NCI-H128 (cell line): ENCODE results near the gene PLET1.
"Not testable (repeated sequence)": the region's sequence is repeated elsewhere in the genome, so short reads cannot be mapped to it uniquely, and the experiment has no call there.

ENCODE experiments used
- DNase-seq: peaks from one replicate; lab custom pipeline; 2025; ENCODE audit not compliant: unreplicated experiment; lab: John Stamatoyannopoulos, UW

The PLET1 gene

GRCh38 chr11:112213753-112214152, 46.9 kb downstream of the PLET1 start:
- DNase-seq, result no peak

GRCh38 chr11:112212710-112213109, 48.0 kb downstream of the PLET1 start:
- DNase-seq, result no peak

GRCh38 chr11:112212290-112212689, 48.4 kb downstream of the PLET1 start:
- DNase-seq, result no peak

GRCh38 chr11:112211536-112211935, 49.1 kb downstream of the PLET1 start:
- DNase-seq, result no peak

- DNase-seq, result no peak
These were observed 49.8 kb downstream of the PLET1 start for GRCh38 chr11:112210890-112211289.

- DNase-seq, result no peak
These were observed 54.6 kb downstream of the PLET1 start for GRCh38 chr11:112206071-112206470.

GRCh38 chr11:112200252-112200651, 60.4 kb downstream of the PLET1 start:
- DNase-seq, result no peak

- not testable (repeated sequence) for DNase-seq
These were observed 61.6 kb downstream of the PLET1 start for GRCh38 chr11:112199101-112199500.
